ENCODE data around the gene NKRF.
A peak's percentile ranks its signal among the peaks of the same experiment; 100 is the strongest.
"Not testable (repeated sequence)": the region's sequence is repeated elsewhere in the genome, so short reads cannot be mapped to it uniquely, and the experiment has no call there.

NKRF gene

GRCh38 chrX:119606280-119607017 is at the start of gene NKRF:
TSS of gene NKRF (minus strand) at chrX:119606424.
- DNase-seq (ENCODE audit: low read depth, low spot score): peak; percentile 97

DNA sequence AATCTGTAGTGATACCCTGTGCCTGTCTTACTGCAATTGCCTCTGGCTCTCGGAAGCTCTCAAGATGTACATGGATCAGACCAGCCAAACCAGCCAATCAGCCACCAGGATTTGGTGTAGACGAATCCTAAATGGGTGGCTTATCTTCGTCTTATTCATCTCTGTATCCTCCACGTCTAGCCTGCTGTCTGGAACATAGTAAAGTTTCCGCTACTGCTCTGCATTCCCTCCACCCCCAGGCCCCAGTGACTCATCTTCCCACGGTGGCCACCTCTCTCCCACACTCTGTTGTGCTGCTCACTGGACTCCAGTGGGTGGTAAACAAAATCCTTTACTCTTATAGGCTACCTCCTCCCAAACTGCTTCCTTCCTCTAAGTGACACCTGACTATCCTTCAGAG is 48.9 kb upstream of the NKRF start:
- peak; percentile 54 for DNase-seq (ENCODE audit: low read depth, low spot score)

GRCh38 chrX:119654112-119654531 is 47.9 kb upstream of the NKRF start:
- peak; percentile 58 for DNase-seq (ENCODE audit: low read depth, low spot score)

- no peak for DNase-seq (ENCODE audit: low read depth, low spot score)
These were observed 42.2 kb upstream of the NKRF start for GRCh38 chrX:119648421-119648775.

GRCh38 chrX:119647552-119648420 is 41.6 kb upstream of the NKRF start:
- DNase-seq (ENCODE audit: low read depth, low spot score): no peak

GRCh38 chrX:119647089-119647488 is 40.9 kb upstream of the NKRF start:
- DNase-seq (ENCODE audit: low read depth, low spot score): peak; percentile 12

- no peak for DNase-seq (ENCODE audit: low read depth, low spot score)
These were observed 40.3 kb upstream of the NKRF start for GRCh38 chrX:119646515-119646914.

DNA sequence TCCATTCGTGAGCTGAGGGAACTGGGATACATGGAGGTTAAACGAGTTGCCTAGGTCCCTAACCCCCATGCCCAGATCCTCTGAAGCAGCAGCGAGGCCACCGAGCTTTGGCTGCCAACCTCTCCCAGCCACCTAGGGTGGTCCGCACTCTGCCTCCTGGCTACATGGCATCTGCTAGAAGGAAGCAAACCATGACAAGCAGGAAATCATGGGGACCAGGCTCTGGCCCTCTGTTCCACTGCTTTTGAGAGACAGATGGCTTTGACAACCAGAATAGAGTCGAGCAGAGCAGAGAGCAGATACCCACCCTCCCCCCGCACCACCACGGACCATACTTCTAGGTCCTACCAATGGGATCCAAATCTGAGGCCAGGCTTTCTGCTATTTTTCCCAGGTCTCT is 37.5 kb upstream of the NKRF start:
- DNase-seq (ENCODE audit: low read depth, low spot score): no peak

GRCh38 chrX:119640731-119641170 is 34.5 kb upstream of the NKRF start:
- no peak for DNase-seq (ENCODE audit: low read depth, low spot score)

DNA sequence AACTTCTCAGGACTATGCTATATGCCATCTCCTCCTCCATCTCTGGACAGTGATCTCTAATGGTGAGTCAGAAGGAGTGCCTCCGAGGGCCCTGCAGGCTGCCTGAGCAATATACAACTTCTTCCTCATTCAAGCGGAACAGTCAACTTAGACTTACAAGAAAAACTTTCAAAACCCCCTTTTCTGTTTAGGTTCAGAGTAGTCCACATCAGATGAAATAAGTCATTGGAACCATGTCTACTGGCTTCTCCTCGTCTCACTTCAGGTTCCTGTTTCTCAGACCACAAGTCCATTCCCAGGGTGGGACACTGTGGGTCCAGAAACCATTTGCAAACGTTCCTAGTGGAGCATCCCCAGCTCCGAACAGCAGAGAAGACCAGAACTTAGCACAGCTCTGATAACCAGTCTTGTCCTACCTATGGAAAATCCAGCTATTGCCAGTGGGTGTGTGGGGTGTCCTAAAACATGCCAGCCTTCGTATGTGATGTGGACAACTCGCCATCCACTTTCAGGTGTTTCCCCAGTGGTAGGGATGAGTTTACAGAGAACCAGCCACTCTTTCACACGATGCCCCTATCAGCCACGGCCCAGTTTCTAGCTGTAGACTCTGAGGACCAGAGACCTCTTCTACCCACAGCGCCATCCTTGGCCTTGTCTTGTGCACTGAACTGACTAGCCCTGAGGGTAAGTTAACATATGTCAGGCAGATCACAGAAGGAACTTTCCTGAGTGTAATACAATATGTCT is 32.7 kb upstream of the NKRF start:
- DNase-seq (ENCODE audit: low read depth, low spot score): no peak

DNA sequence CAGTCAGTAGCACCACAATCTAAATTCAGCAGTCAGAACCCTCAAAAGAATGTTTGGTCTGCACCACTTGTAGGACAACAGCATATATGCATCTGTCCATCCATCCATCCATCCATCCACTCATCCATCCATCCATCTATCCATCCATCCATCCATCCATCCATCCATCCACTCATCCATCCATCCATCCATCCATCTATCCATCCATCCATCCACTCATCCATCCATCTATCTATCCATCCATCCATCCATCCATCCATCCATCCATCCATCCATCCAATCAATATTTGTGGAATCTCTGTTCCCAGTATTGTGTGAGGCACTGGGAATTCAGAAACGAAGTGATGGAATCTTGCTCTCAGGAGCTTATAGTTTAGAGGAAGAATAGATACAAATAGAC is 31.2 kb upstream of the NKRF start:
- DNase-seq (ENCODE audit: low read depth, low spot score): not testable (repeated sequence)

DNA sequence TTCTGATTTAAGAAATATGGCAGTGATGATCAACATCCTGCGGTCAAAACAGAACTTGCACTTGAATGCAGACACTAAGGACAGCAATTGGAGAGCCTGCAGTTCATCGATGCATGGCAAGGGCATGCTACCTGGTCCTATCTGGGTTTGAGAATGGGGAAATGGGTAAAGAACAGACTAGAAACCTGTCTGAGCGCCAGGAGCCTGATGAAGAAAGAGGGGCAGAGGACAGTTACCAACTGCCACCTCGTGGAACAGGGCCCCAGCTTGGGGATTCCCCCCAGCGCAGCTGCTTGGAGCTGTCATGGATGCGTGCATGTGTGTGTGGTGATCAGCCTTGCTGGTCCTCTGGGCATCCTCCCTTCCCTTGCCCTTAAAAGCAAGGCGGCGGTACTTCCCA is 30.2 kb upstream of the NKRF start:
- no peak for DNase-seq (ENCODE audit: low read depth, low spot score)

DNA sequence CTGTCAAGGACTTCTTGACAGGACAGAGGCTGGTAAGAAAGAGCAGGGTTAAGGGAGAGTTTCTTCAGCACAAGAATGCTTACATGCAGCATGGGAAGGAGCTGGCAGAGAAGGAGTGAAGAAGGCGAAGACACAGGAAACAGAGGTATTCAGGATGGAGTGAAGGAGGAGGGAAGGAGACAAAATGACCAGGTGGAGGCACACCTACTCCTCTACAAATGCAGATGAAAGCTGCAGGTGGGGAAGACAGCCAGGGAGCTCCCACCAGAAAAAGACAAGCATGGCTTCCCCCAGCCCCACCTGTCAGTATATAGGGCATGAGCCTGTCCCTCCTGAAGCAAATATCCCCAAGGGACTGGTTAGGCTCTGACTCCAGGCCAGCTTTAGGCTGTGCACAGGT is 29.6 kb upstream of the NKRF start:
- DNase-seq (ENCODE audit: low read depth, low spot score): no peak

- no peak for DNase-seq (ENCODE audit: low read depth, low spot score)
These were observed 29.0 kb upstream of the NKRF start for GRCh38 chrX:119635179-119635578.

DNA sequence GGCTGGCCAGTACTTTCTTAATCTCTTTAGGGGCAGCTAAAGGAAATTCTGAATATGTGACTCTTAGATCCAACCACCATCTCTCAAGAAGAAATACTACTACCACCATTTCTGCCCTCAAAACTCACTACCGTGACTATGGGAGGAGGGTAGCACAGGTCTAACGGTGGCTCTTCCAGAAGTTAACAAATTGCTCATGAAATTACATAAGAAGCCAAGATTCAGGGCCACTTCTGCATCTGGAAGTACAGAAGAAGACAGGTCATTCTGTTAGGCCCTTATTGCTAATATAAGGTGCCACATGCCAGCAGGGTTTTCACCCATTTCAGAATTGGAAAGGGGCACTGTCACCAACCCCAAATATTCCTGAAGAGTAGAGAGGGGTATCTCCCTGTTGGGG is 19.6 kb upstream of the NKRF start:
- DNase-seq (ENCODE audit: low read depth, low spot score): no peak

- no peak for DNase-seq (ENCODE audit: low read depth, low spot score)
These were observed 18.9 kb upstream of the NKRF start for GRCh38 chrX:119624951-119625668.

DNA sequence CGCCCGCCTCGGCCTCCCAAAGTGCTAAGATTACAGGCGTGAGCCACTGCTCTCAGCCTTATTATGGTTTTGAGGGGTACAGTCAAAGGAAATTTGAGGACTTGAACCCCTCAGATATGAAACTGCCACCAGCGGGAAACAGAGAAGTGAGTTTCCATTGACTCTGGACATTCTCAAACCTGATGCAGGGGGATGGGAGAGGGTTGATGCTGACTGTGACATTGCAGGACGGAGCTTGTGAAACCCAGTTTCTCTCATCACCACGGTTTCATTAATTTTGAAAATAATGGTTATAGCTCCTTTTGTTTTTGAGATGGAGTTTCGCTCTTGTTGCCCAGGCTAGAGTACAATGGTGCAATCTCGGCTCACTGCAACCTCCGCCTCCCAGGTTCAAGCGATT is 18.2 kb upstream of the NKRF start:
- DNase-seq (ENCODE audit: low read depth, low spot score): no peak

DNA sequence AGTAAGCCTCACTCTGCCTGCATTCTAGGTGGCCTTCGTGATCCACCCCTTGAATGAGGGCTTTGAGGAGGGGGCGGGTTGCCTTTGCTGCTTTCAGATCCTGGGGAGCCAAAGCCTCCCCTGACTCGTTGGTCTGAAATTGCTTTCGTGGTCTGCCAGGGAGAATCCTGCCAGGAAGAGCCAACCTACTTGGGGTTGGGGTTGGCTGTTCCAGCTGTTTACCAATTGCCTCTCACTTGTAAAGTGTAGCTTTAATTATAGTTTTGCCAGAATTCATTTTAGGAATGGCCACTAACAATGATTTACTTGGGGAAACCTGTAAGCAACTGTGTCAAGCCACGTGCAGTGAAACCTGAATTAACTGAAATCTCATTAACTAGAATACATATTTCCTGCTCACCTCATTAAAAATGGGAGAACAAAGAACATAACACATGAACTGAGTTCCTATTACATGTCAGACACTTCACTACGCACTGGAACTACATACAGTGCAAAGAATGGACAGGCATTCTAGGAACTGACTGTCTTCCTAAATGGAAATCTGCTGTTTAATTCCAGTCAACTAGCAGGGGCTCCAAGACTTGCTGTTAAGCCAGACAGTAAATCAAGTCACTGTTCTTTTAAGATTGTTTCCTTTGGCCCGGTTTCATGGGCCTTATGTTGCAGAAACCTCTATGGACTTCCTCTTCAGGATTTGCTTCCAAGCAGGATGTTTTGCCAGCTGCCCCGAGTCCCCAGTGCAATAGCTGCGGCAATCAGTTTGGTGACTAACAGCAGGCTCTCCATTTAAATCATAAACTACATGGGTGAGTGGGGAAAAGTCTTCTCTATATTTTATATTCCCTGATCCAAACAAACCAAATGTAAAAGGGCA is 16.4 kb upstream of the NKRF start:
- no peak for DNase-seq (ENCODE audit: low read depth, low spot score)

GRCh38 chrX:119618439-119618838 is 12.2 kb upstream of the NKRF start:
- no peak for DNase-seq (ENCODE audit: low read depth, low spot score)

DNA sequence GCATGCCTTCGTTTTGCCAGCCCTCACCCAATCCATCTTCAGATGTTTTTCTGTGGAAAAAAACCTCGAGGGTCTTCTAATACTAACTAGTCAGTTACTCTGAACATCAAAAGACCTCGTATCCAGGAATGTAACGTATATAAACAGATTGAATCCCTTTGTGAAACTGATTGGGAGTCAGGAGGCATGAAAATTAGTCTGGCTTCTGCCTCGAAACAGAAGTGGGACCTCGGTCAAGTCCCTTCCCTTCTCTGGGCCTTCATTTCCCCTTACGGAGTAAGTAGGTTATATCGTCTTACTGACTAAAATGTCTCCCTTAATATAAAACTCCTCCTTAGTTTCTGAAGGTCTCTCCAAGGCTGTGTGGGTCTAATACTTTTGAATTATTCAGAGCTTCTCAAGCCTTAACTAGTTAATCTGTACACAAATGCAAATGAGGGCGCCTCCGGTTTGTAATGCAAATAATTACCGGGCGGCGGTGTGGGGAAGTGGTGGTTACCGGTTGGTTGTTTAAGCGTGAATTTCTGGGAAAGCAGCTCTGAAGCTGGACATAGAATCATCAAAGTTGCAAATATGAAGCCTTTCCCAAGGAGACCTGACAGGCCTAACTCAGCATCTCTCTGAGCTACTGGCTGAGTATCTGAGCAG is 11.4 kb upstream of the NKRF start:
- no peak for DNase-seq (ENCODE audit: low read depth, low spot score)

Data from ELF-1 (cell line).